H1 (cell line): Measurements from ENCODE around the gene SHANK1. TPM values are rescaled to one million over a fixed set of nuclear protein-coding genes. Genes with fewer than 3 reads are reported as not detected.

Experiments
- CEBPB ChIP-seq: IDR thresholded peaks from 2 replicates; pipeline ENCODE4 v1.6.1; 2012; ENCODE audit warnings: low read depth, low read length
- CTBP2 ChIP-seq: IDR thresholded peaks from 2 replicates; pipeline ENCODE4 v1.7.0; 2011; ENCODE audit warnings: borderline replicate concordance, mild to moderate bottlenecking, moderate library complexity, mixed read lengths, low read length; ENCODE audit not compliant: insufficient read depth, insufficient read length
- GABPA ChIP-seq: IDR thresholded peaks from 2 replicates; pipeline ENCODE4 v1.6.1; 2011; ENCODE audit warnings: mild to moderate bottlenecking, low read length, moderate library complexity, borderline replicate concordance; ENCODE audit not compliant: insufficient read depth
- GTF2F1 ChIP-seq: IDR thresholded peaks from 2 replicates; pipeline ENCODE4 v1.6.1; 2012; ENCODE audit warnings: low read depth, low read length, improper control_type of control experiment, borderline replicate concordance
- POLR2AphosphoS5 ChIP-seq: IDR thresholded peaks from 2 replicates; pipeline ENCODE4 v1.6.1; 2011; ENCODE audit warnings: low read depth, low read length
- RFX5 ChIP-seq: IDR thresholded peaks from 2 replicates; pipeline ENCODE4 v1.6.1; 2011; ENCODE audit warnings: low read depth, low read length, improper control_type of control experiment, borderline replicate concordance
- RXRA ChIP-seq: IDR thresholded peaks from 2 replicates; pipeline ENCODE4 v1.6.1; 2011; ENCODE audit warnings: low read depth, mild to moderate bottlenecking, low read length, moderate library complexity; ENCODE audit not compliant: insufficient read depth
- SAP30 ChIP-seq: fragments of 300-600 bp; sonication (generic); IDR thresholded peaks from 2 replicates; pipeline ENCODE4 v1.7.1; 2012; ENCODE audit warnings: low read length, moderate library complexity, mild to moderate bottlenecking, inconsistent platforms; ENCODE audit not compliant: insufficient read depth, insufficient replicate concordance
- polyA plus RNA-seq, 7 experiments: library from polyadenylated mRNA; depleted of rRNA in 3 of 7; stranded (reverse) in 5 of 7; unstranded in 2 of 7; fragments of >200 nt in 5 of 7; fragments of 200-250 nt in 2 of 7; gene quantifications; 1 replicate in 5 of 7; 2 replicates in 1 of 7; 4 replicates in 1 of 7; pipeline versions ENCODE4 v1.2.1 to v1.2.3, GENCODE V29; 2011 to 2013; ENCODE audit warnings: missing spikeins in 2 of 7, mixed read lengths in 2 of 7
- total RNA-seq: library from RNA; stranded (reverse); fragmentation: NEBNext Ultra II Directional; extraction: Animal tissue kit (Norgen Biotek cat#: 25700); gene quantifications from 2 replicates; pipeline ENCODE4 v1.2.1, GENCODE V29; 2021
- TF ChIP-seq, protein P1 (sequence below): fragments of 300-600 bp; sonication (generic); IDR thresholded peaks from 2 replicates; pipeline ENCODE4 v1.7.1; 2012; ENCODE audit warnings: low read length, moderate library complexity, mild to moderate bottlenecking, inconsistent platforms; ENCODE audit not compliant: insufficient replicate concordance

Gene SHANK1
- total and polyA plus RNA-seq, 2 of the 8 experiments (the other 6 are each of a cell fraction or from before 2014, with no cell fraction given): 1.1 to 3.7 TPM

DNA sequence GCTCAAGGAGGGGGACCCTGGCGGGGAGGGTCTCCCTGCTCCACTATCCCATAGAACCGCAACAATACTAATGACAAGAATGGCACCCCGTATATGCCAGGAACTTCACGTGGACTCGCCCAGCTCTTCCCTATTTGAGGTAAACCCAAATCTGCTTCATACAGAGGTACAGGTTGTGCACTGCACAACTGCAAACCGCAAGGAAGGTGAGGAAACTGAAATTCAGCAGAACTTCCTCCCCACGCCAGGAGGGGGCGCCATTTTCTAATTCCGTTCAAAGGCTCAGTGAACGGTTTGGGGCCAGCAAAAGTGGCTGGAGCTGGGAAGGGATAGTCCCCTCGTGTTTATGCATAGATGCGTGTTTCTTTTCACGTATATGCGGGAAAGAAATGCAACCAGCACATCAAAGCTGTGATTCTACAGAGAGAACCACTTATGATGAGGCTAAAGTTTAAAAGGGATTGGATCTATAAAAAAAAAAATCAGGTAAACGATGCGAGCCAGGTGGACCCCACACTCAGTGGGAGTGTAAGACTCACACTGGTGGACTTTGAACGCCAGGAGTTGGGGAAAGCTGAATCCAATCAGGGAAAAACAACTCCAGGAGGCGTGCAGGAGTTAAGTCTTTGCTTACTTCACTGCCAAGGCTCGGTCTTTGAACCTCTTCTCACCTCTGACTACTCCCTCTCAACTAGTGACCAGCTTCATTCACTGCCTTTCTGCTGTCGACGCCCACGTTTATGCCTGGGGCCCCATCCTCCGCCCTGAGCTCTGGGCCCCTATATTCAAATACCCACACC is 50.1 kb downstream of the SHANK1 start (continued):
- TF ChIP-seq, protein P1, sequence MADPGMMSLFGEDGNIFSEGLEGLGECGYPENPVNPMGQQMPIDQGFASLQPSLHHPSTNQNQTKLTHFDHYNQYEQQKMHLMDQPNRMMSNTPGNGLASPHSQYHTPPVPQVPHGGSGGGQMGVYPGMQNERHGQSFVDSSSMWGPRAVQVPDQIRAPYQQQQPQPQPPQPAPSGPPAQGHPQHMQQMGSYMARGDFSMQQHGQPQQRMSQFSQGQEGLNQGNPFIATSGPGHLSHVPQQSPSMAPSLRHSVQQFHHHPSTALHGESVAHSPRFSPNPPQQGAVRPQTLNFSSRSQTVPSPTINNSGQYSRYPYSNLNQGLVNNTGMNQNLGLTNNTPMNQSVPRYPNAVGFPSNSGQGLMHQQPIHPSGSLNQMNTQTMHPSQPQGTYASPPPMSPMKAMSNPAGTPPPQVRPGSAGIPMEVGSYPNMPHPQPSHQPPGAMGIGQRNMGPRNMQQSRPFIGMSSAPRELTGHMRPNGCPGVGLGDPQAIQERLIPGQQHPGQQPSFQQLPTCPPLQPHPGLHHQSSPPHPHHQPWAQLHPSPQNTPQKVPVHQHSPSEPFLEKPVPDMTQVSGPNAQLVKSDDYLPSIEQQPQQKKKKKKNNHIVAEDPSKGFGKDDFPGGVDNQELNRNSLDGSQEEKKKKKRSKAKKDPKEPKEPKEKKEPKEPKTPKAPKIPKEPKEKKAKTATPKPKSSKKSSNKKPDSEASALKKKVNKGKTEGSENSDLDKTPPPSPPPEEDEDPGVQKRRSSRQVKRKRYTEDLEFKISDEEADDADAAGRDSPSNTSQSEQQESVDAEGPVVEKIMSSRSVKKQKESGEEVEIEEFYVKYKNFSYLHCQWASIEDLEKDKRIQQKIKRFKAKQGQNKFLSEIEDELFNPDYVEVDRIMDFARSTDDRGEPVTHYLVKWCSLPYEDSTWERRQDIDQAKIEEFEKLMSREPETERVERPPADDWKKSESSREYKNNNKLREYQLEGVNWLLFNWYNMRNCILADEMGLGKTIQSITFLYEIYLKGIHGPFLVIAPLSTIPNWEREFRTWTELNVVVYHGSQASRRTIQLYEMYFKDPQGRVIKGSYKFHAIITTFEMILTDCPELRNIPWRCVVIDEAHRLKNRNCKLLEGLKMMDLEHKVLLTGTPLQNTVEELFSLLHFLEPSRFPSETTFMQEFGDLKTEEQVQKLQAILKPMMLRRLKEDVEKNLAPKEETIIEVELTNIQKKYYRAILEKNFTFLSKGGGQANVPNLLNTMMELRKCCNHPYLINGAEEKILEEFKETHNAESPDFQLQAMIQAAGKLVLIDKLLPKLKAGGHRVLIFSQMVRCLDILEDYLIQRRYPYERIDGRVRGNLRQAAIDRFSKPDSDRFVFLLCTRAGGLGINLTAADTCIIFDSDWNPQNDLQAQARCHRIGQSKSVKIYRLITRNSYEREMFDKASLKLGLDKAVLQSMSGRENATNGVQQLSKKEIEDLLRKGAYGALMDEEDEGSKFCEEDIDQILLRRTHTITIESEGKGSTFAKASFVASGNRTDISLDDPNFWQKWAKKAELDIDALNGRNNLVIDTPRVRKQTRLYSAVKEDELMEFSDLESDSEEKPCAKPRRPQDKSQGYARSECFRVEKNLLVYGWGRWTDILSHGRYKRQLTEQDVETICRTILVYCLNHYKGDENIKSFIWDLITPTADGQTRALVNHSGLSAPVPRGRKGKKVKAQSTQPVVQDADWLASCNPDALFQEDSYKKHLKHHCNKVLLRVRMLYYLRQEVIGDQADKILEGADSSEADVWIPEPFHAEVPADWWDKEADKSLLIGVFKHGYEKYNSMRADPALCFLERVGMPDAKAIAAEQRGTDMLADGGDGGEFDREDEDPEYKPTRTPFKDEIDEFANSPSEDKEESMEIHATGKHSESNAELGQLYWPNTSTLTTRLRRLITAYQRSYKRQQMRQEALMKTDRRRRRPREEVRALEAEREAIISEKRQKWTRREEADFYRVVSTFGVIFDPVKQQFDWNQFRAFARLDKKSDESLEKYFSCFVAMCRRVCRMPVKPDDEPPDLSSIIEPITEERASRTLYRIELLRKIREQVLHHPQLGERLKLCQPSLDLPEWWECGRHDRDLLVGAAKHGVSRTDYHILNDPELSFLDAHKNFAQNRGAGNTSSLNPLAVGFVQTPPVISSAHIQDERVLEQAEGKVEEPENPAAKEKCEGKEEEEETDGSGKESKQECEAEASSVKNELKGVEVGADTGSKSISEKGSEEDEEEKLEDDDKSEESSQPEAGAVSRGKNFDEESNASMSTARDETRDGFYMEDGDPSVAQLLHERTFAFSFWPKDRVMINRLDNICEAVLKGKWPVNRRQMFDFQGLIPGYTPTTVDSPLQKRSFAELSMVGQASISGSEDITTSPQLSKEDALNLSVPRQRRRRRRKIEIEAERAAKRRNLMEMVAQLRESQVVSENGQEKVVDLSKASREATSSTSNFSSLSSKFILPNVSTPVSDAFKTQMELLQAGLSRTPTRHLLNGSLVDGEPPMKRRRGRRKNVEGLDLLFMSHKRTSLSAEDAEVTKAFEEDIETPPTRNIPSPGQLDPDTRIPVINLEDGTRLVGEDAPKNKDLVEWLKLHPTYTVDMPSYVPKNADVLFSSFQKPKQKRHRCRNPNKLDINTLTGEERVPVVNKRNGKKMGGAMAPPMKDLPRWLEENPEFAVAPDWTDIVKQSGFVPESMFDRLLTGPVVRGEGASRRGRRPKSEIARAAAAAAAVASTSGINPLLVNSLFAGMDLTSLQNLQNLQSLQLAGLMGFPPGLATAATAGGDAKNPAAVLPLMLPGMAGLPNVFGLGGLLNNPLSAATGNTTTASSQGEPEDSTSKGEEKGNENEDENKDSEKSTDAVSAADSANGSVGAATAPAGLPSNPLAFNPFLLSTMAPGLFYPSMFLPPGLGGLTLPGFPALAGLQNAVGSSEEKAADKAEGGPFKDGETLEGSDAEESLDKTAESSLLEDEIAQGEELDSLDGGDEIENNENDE: no peak
- no peak for TF ChIP-seq CEBPB
- no peak for TF ChIP-seq GTF2F1
- no peak for TF ChIP-seq RXRA
- TF ChIP-seq GABPA: no peak
- TF ChIP-seq POLR2AphosphoS5: no peak
- TF ChIP-seq CTBP2: no peak
- TF ChIP-seq RFX5: no peak
- no peak for TF ChIP-seq SAP30
